HG03378 (cell line): Measurements from ENCODE around the gene CNNM3.
"Not testable (repeated sequence)": the region's sequence is repeated elsewhere in the genome, so short reads cannot be mapped to it uniquely, and the experiment has no call there.

Experiments used
- ATAC-seq: cut with Tn5 transposase; IDR thresholded peaks from one replicate; pipeline ENCODE4 v1.9.1; 2021; ENCODE audit warnings: mild to moderate bottlenecking, moderate library complexity; ENCODE audit not compliant: unreplicated experiment

The CNNM3 gene

GRCh38 chr2:96860065-96861029, 44.3 kb downstream of the CNNM3 start:
- no peak for ATAC-seq

DNA sequence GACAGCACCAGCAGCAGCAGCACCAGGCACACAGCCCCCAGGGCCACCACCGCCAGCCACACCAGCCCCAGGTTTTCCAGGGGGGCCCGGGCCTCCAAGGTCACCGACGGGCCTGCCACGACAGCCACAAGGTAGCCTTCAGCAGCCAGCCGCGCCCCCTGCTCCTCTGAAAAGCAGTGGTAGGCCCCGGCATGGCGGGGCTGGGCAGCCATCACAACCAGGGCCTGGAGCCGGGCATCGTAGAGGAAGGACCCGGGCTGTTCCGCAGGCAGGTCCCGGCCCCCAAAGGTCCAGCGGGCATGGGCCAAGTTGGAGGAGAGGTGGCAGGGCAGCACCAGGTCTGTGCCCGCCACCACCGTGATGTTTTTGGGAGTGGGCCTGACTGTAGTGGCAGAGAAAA, 45.0 kb downstream of the CNNM3 start:
- ATAC-seq = no peak

GRCh38 chr2:96863056-96863455, 47.0 kb downstream of the CNNM3 start:
- ATAC-seq = not testable (repeated sequence)

DNA sequence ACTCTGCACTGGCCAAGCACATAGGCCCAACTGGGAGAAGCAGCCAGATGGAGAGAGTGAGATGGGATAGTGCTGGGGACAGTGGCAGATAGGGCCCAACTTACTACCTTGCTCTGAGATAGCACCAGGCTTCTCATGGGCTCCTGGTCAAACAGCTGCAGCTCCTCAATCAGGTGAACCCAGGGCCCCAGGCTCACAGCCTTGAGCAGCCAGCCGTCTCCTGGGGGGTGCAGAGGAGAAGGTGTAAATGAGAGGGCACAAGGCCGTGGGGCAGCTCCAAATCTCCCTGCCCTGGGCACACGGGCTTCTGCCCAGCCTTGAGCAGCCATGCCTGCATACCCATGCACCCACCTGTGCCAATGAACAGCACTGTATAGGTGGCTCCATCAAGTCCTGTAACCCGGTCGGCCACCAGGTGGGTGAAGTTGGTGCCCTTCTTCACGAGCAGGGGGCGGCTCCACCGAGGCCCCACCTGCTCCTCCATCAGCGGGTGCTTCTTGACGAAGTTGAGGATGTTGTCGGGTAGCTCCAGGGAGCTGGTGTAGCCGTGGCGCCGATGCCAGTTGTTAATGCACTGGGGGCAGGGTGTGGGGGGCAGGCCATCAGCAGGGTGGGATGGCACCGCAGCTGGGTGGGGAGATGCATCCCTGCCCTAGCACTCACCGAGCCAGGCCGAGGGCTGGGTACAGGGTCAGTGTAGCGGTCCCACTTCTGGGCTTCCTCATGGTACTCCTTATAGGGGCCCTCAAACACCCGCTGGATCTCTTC, 47.7 kb downstream of the CNNM3 start:
- ATAC-seq = no peak

- no peak for ATAC-seq
These were observed 48.4 kb downstream of the CNNM3 start for GRCh38 chr2:96864343-96865091.

GRCh38 chr2:96865654-96866053, 49.6 kb downstream of the CNNM3 start:
- no peak for ATAC-seq

DNA sequence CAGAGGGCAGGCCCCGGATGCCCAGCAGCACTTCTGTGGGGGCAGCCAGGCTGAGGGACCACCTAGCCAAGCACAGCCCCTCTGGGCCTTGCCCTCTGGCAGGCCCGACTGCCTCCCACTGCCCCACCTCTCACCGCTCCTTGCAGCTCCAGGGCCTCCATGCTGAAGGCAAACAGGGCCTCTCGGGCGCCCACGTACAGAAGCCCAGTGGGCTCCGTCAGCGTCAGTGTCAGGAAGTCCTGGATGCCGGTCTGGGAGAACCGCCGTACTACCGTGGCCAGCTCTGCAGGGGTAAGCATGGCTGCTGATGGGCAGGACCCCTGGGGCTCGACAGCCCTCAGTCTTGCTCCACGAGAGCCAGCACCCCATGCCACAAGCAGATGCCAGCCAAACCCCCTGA, 50.1 kb downstream of the CNNM3 start:
- ATAC-seq = no peak

DNA sequence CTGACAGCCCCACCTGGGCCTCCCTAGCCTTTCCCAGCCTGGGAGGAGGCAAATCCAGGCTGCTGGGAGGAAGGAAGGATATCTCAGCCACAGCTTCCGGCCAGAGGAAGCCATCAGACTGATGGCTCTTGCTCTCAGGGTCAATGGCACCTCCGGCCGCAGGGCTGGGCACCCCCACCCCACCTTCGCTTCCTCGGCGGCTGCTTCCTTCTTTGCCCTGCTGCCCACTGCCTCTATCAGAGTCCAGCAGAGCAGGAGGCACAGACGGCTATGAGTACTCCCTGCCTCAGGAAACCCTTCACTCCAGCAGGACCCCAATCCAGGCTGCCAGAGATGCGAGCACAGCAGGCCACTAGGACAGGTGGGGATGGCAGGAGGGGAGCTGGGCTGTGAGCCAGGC, 50.5 kb downstream of the CNNM3 start:
- no peak for ATAC-seq

GRCh38 chr2:96866986-96867755, 51.1 kb downstream of the CNNM3 start:
- ATAC-seq = no peak

GRCh38 chr2:96867756-96868554, 51.9 kb downstream of the CNNM3 start:
- ATAC-seq = no peak

- ATAC-seq = no peak
These were observed 52.6 kb downstream of the CNNM3 start for GRCh38 chr2:96868555-96869280.

DNA sequence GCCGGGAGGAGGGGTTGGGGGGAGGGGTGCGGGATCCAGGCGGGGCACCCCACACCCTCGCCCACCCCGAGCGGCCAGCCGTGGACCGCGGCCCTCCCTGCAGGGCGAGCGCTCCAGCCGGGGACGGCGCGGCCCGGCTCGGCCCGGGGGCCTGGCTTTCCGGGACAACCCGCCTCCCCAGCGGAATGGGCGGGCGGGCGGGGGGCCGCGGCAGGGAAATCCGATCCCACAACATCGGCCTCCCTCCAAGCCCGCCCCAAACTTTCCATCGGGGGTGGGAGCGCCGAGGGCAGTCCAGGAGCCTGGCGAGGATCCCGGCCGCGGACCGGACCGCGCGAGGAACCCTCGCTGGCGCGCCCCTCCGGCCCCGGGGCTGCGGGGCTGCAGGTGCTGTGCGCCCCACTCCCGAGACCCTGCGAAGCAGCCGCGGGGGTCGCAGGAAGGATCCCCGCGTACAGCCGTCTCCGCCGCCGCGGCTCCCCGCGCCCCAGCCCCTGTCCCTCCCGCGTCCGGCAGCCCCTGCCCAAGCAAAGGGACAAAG, 53.3 kb downstream of the CNNM3 start:
- no peak for ATAC-seq

GRCh38 chr2:96869822-96870625, 54.0 kb downstream of the CNNM3 start, which contains the start of gene SEMA4C:
TSS of gene SEMA4C (minus strand) at chr2:96870080. CDS start at chr2:96867886, 2,194 bp downstream.
- no peak for ATAC-seq

- ATAC-seq = no peak
These were observed 54.7 kb downstream of the CNNM3 start for GRCh38 chr2:96870626-96871255.

GRCh38 chr2:96872591-96873349, 56.7 kb downstream of the CNNM3 start:
- ATAC-seq = no peak

GRCh38 chr2:96873651-96874096, 57.6 kb downstream of the CNNM3 start:
- no peak for ATAC-seq
